WTC11 (cell line): Measurements from ENCODE around the gene PGP. TPM values are rescaled to one million over a fixed set of nuclear protein-coding genes. Genes with fewer than 3 reads are reported as not detected.

Source experiments
- ATAC-seq: fragments of 200-7000 bp; cut with Tn5 transposase; 2 replicates; pipeline ENCODE4 v1.10.0; 2021; ENCODE audit warnings: mild to moderate bottlenecking, moderate library complexity
- CTCF ChIA-PET: fragments of 300-600 bp; sonication (Branson Sonifier 250); formaldehyde crosslinking; loops from one replicate; lab custom pipeline; 2021; ENCODE audit warnings: antibody characterized with exemption; lab: Charles Lee
- POLR2A ChIA-PET: fragments of 350-600 bp; sonication (Branson Sonifier 250); formaldehyde crosslinking; loops from one replicate; lab custom pipeline; 2021; ENCODE audit warnings: antibody characterized with exemption; lab: Charles Lee
- DNase-seq: peaks from one replicate; pipeline ENCODE4 v3.0.0; 2021; ENCODE audit warnings: low spot score
- H3K27ac Mint-ChIP-seq: 2 replicates; pipeline ENCODE4 v1.8.0; 2021; ENCODE audit warnings: mixed read lengths
- H3K27me3 Mint-ChIP-seq: 2 replicates; pipeline ENCODE4 v1.8.0; 2021; ENCODE audit warnings: low read depth, mild to moderate bottlenecking, moderate library complexity, mixed read lengths
- H3K36me3 Mint-ChIP-seq: 2 replicates; pipeline ENCODE4 v1.8.0; 2021; ENCODE audit warnings: mixed read lengths
- H3K4me1 Mint-ChIP-seq: 2 replicates; pipeline ENCODE4 v1.8.0; 2022; ENCODE audit warnings: mixed read lengths
- H3K4me3 Mint-ChIP-seq: 2 replicates; pipeline ENCODE4 v1.8.0; 2021; ENCODE audit warnings: mild to moderate bottlenecking, moderate library complexity, mixed read lengths
- H3K9me3 Mint-ChIP-seq: 2 replicates; pipeline ENCODE4 v1.8.0; 2021; ENCODE audit warnings: mixed read lengths
- ATF1 ChIP-seq: sonication (generic); formaldehyde crosslinking; IDR thresholded peaks from 2 replicates; pipeline ENCODE4 v1.8.1; 2023; ENCODE audit warnings: mild to moderate bottlenecking, moderate library complexity, missing genetic modification reagents
- CREB1 ChIP-seq: sonication (generic); formaldehyde crosslinking; IDR thresholded peaks from 2 replicates; pipeline ENCODE4 v1.8.0; 2023; ENCODE audit warnings: mild to moderate bottlenecking, missing genetic modification reagents
- EMX1 ChIP-seq: fragments of 250-450 bp; sonication (Bioruptor Pico); IDR thresholded peaks from 2 replicates; pipeline ENCODE4 v1.8.0; 2021; ENCODE audit warnings: mild to moderate bottlenecking
- JAZF1 ChIP-seq: fragments of 250-450 bp; sonication (Bioruptor Pico); IDR thresholded peaks from 2 replicates; pipeline ENCODE4 v1.9.0; 2021; ENCODE audit warnings: moderate library complexity, mild to moderate bottlenecking, inconsistent platforms
- MYBL2 ChIP-seq: sonication (generic); formaldehyde crosslinking; IDR thresholded peaks from 2 replicates; pipeline ENCODE4 v1.8.1; 2023; ENCODE audit warnings: mild to moderate bottlenecking, moderate library complexity, missing genetic modification reagents
- NFYB ChIP-seq: sonication (generic); formaldehyde crosslinking; conservative IDR thresholded peaks from 2 replicates; pipeline ENCODE4 v1.8.0; 2022; ENCODE audit warnings: low read depth, missing genetic modification reagents
- NR2C2 ChIP-seq: sonication (generic); formaldehyde crosslinking; IDR thresholded peaks from 2 replicates; pipeline ENCODE4 v1.8.0; 2022; ENCODE audit warnings: mild to moderate bottlenecking, missing genetic modification reagents
- PRRX2 ChIP-seq: fragments of 250-450 bp; sonication (Bioruptor Pico); IDR thresholded peaks from 2 replicates; pipeline ENCODE4 v1.8.0; 2021; ENCODE audit warnings: mild to moderate bottlenecking
- SOX15 ChIP-seq: fragments of 250-450 bp; sonication (Bioruptor Pico); IDR thresholded peaks from 2 replicates; pipeline ENCODE4 v1.9.0; 2021; ENCODE audit warnings: mild to moderate bottlenecking
- ZBTB21 ChIP-seq: sonication (generic); formaldehyde crosslinking; IDR thresholded peaks from 2 replicates; pipeline ENCODE4 v1.8.1; 2023; ENCODE audit warnings: mild to moderate bottlenecking, missing genetic modification reagents, borderline replicate concordance
- ZNF671 ChIP-seq: fragments of 250-450 bp; sonication (Bioruptor Pico); IDR thresholded peaks from 2 replicates; pipeline ENCODE4 v1.8.0; 2021; ENCODE audit warnings: mild to moderate bottlenecking
- total RNA-seq: library from RNA; stranded (reverse); gene quantifications from 3 replicates; pipeline ENCODE4 v1.2.3, GENCODE V29; 2021
- TF ChIP-seq, protein P1 (sequence below): sonication (generic); formaldehyde crosslinking; IDR thresholded peaks from 2 replicates; pipeline ENCODE4 v1.8.1; 2022; ENCODE audit warnings: mild to moderate bottlenecking, missing genetic modification reagents, moderate library complexity, borderline replicate concordance
- TF ChIP-seq, protein P2 (sequence below): sonication (generic); formaldehyde crosslinking; conservative IDR thresholded peaks from 2 replicates; pipeline ENCODE4 v1.8.1; 2022; ENCODE audit warnings: mild to moderate bottlenecking, missing genetic modification reagents
- TF ChIP-seq, protein P3 (sequence below): sonication (generic); formaldehyde crosslinking; IDR thresholded peaks from 2 replicates; pipeline ENCODE4 v1.8.0; 2022; ENCODE audit warnings: mild to moderate bottlenecking, missing genetic modification reagents
- TF ChIP-seq, protein P4 (sequence below): sonication (generic); formaldehyde crosslinking; conservative IDR thresholded peaks from 2 replicates; pipeline ENCODE4 v1.8.1; 2023; ENCODE audit warnings: mild to moderate bottlenecking, low read depth, missing genetic modification reagents, moderate library complexity
- TF ChIP-seq, protein P5 (sequence below): sonication (generic); formaldehyde crosslinking; IDR thresholded peaks from 2 replicates; pipeline ENCODE4 v1.8.1; 2022; ENCODE audit warnings: low read depth, missing genetic modification reagents, borderline replicate concordance
- TF ChIP-seq, protein P6 (sequence below): sonication (generic); formaldehyde crosslinking; IDR thresholded peaks from 2 replicates; pipeline ENCODE4 v1.8.0; 2023; ENCODE audit warnings: mild to moderate bottlenecking, missing genetic modification reagents
- TF ChIP-seq, protein P7 (sequence below): fragments of 200-600 bp; IDR thresholded peaks from 2 replicates; pipeline ENCODE4 v1.8.0; 2022; ENCODE audit warnings: antibody characterized with exemption
- TF ChIP-seq, protein P8 (sequence below): fragments of 250-450 bp; sonication (Bioruptor Pico); conservative IDR thresholded peaks from 2 replicates; pipeline ENCODE4 v1.9.0; 2021; ENCODE audit warnings: mild to moderate bottlenecking
- TF ChIP-seq, protein P9 (sequence below): fragments of 250-450 bp; sonication (Bioruptor Pico); IDR thresholded peaks from 2 replicates; pipeline ENCODE4 v1.9.0; 2021; ENCODE audit warnings: mild to moderate bottlenecking

PGP gene
- total RNA-seq, 1 experiment from 2014 or later: 39.5 TPM

DNA sequence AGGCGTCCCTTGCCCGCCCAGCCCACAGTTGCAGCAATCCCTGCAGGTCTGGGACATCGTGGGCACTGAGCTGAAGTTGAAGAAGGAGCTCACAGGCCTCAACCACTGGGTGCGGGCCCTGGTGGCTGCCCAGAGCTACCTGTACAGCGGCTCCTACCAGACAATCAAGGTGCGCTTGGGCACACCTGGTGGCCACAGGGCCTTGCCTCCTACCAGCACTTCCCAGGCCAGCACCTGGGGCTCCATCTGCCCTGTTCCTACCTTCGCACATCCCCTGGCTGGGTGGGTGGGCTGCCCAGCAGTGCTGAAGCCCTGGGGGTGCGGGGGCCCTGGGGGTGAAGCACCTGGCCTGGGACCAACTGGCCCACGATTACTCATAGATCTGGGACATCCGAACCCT lies 39.2 kb downstream of the PGP start (continued):
- TF ChIP-seq, protein P1, sequence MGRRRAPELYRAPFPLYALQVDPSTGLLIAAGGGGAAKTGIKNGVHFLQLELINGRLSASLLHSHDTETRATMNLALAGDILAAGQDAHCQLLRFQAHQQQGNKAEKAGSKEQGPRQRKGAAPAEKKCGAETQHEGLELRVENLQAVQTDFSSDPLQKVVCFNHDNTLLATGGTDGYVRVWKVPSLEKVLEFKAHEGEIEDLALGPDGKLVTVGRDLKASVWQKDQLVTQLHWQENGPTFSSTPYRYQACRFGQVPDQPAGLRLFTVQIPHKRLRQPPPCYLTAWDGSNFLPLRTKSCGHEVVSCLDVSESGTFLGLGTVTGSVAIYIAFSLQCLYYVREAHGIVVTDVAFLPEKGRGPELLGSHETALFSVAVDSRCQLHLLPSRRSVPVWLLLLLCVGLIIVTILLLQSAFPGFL (CRISPR knock-in tag): no peak

DNA sequence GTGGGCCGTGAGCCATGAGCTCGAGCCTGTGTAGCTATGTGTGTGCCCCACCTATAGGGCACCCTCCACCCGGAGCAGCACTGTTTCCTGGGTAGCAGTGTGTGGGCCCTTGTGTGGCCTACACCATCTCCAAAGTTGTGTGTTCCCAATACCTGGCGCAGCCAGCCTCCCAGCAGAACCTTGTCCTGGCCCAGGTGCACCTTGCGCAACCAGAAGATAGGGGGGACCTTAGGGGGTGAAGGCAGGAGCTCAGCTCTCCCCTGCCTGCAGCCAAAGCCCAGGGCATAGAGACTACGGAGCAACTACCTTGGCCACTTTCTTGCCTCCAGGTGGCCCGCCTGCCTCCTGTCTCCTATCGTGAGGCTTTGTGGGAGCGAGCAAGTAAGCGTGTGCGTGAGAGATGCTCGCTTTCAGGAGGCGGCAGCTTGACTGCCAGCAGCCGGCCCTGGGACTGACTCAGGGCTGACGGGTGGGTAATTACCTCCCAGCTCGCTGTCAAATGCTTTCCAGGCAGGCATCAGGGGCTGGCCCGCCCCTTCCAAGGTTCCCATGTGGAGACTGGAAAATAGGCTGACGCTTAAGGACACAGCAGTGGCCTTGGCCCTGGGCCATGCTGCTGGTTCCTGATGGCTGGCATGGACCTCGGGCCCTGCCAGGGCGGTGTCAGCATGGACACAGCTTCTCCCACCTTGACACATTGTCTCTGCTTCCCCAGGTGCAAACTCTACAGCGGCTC lies 40.1 kb downstream of the PGP start:
- CTCF ChIA-PET: no interaction called here
- H3K27ac Mint-ChIP-seq: no peak overlapping the region
- H3K4me1 Mint-ChIP-seq: no peaks in the 10 kb centered on the region
- H3K9me3 Mint-ChIP-seq: no peaks in the 10 kb centered on the region
- H3K4me3 Mint-ChIP-seq: no peak overlapping the region
- peaks cover 19% of the 10 kb centered on the region for H3K36me3 Mint-ChIP-seq
- no peak for ATAC-seq
- DNase-seq: no peak
- H3K27me3 Mint-ChIP-seq: no peaks in the 10 kb centered on the region
- POLR2A ChIA-PET: no interaction called here
- TF ChIP-seq CREB1 (CRISPR knock-in tag): no peak
- TF ChIP-seq JAZF1: no peak
- TF ChIP-seq, protein P2, sequence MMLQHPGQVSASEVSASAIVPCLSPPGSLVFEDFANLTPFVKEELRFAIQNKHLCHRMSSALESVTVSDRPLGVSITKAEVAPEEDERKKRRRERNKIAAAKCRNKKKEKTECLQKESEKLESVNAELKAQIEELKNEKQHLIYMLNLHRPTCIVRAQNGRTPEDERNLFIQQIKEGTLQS (CRISPR knock-in tag): no peak
- TF ChIP-seq, protein P3, sequence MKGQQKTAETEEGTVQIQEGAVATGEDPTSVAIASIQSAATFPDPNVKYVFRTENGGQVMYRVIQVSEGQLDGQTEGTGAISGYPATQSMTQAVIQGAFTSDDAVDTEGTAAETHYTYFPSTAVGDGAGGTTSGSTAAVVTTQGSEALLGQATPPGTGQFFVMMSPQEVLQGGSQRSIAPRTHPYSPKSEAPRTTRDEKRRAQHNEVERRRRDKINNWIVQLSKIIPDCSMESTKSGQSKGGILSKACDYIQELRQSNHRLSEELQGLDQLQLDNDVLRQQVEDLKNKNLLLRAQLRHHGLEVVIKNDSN (CRISPR knock-in tag): no peak
- TF ChIP-seq, protein P4, sequence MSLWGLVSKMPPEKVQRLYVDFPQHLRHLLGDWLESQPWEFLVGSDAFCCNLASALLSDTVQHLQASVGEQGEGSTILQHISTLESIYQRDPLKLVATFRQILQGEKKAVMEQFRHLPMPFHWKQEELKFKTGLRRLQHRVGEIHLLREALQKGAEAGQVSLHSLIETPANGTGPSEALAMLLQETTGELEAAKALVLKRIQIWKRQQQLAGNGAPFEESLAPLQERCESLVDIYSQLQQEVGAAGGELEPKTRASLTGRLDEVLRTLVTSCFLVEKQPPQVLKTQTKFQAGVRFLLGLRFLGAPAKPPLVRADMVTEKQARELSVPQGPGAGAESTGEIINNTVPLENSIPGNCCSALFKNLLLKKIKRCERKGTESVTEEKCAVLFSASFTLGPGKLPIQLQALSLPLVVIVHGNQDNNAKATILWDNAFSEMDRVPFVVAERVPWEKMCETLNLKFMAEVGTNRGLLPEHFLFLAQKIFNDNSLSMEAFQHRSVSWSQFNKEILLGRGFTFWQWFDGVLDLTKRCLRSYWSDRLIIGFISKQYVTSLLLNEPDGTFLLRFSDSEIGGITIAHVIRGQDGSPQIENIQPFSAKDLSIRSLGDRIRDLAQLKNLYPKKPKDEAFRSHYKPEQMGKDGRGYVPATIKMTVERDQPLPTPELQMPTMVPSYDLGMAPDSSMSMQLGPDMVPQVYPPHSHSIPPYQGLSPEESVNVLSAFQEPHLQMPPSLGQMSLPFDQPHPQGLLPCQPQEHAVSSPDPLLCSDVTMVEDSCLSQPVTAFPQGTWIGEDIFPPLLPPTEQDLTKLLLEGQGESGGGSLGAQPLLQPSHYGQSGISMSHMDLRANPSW: no peak
- no peak for TF ChIP-seq NR2C2 (CRISPR knock-in tag)
- TF ChIP-seq ATF1: no peak
- no peak for TF ChIP-seq SOX15 (CRISPR knock-in tag)
- TF ChIP-seq NFYB: no peak
- no peak for TF ChIP-seq MYBL2 (CRISPR knock-in tag)
- TF ChIP-seq ZBTB21 (CRISPR knock-in tag): no peak
- no peak for TF ChIP-seq EMX1 (CRISPR knock-in tag)
- TF ChIP-seq ZNF671 (CRISPR knock-in tag): no peak
- TF ChIP-seq, protein P5, sequence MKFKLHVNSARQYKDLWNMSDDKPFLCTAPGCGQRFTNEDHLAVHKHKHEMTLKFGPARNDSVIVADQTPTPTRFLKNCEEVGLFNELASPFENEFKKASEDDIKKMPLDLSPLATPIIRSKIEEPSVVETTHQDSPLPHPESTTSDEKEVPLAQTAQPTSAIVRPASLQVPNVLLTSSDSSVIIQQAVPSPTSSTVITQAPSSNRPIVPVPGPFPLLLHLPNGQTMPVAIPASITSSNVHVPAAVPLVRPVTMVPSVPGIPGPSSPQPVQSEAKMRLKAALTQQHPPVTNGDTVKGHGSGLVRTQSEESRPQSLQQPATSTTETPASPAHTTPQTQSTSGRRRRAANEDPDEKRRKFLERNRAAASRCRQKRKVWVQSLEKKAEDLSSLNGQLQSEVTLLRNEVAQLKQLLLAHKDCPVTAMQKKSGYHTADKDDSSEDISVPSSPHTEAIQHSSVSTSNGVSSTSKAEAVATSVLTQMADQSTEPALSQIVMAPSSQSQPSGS (CRISPR knock-in tag): no peak
- TF ChIP-seq, protein P6, sequence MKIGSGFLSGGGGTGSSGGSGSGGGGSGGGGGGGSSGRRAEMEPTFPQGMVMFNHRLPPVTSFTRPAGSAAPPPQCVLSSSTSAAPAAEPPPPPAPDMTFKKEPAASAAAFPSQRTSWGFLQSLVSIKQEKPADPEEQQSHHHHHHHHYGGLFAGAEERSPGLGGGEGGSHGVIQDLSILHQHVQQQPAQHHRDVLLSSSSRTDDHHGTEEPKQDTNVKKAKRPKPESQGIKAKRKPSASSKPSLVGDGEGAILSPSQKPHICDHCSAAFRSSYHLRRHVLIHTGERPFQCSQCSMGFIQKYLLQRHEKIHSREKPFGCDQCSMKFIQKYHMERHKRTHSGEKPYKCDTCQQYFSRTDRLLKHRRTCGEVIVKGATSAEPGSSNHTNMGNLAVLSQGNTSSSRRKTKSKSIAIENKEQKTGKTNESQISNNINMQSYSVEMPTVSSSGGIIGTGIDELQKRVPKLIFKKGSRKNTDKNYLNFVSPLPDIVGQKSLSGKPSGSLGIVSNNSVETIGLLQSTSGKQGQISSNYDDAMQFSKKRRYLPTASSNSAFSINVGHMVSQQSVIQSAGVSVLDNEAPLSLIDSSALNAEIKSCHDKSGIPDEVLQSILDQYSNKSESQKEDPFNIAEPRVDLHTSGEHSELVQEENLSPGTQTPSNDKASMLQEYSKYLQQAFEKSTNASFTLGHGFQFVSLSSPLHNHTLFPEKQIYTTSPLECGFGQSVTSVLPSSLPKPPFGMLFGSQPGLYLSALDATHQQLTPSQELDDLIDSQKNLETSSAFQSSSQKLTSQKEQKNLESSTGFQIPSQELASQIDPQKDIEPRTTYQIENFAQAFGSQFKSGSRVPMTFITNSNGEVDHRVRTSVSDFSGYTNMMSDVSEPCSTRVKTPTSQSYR (CRISPR knock-in tag): no peak
- no peak for TF ChIP-seq PRRX2 (CRISPR knock-in tag)
- TF ChIP-seq, protein P7, sequence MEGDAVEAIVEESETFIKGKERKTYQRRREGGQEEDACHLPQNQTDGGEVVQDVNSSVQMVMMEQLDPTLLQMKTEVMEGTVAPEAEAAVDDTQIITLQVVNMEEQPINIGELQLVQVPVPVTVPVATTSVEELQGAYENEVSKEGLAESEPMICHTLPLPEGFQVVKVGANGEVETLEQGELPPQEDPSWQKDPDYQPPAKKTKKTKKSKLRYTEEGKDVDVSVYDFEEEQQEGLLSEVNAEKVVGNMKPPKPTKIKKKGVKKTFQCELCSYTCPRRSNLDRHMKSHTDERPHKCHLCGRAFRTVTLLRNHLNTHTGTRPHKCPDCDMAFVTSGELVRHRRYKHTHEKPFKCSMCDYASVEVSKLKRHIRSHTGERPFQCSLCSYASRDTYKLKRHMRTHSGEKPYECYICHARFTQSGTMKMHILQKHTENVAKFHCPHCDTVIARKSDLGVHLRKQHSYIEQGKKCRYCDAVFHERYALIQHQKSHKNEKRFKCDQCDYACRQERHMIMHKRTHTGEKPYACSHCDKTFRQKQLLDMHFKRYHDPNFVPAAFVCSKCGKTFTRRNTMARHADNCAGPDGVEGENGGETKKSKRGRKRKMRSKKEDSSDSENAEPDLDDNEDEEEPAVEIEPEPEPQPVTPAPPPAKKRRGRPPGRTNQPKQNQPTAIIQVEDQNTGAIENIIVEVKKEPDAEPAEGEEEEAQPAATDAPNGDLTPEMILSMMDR: no peak
- TF ChIP-seq, protein P8, sequence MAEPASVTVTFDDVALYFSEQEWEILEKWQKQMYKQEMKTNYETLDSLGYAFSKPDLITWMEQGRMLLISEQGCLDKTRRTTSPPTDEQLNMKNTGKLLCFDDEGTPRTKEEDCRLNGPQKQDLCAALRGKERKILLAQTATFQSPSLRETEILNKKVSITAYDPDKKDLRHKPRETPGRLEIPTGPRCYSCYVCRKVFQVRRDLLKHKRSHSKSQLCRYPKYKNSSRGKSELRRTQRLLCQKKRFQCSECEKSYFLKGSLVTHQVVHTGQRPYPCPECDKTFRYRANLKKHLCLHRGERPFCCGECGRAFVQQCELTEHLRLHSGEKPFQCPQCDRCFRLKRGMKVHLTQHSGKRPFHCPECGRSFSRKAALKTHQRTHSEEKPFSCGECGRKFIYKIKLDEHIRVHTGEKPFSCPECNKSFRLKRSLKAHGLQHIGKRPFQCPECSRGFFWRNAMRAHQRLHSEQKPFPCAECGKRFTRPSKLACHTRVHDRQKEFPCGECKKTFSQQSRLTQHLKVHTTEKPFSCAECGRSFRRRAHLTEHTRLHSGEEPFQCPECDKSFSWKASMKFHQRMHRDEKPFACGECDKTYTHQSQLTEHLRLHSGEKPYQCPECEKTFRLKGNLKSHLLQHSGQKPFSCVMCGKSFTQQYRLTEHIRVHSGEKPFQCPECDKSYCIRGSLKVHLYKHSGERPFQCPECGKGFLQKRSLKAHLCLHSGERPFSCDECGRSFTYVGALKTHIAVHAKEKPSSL (CRISPR knock-in tag): no peak
- TF ChIP-seq, protein P9, sequence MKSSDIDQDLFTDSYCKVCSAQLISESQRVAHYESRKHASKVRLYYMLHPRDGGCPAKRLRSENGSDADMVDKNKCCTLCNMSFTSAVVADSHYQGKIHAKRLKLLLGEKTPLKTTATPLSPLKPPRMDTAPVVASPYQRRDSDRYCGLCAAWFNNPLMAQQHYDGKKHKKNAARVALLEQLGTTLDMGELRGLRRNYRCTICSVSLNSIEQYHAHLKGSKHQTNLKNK (CRISPR knock-in tag): no peak
